ENCODE data around the gene MLYCD.

- no peak for TF ChIP-seq CTCF (IDR thresholded peaks at IDR 0.05; ENCODE audit: low read length)
- TF ChIP-seq EZH2 (IDR thresholded peaks at IDR 0.05; ENCODE audit: borderline replicate concordance, low read length): no peak
Observed at GRCh38 chr16:83942074-83942473, 43.2 kb downstream of the MLYCD start.
